HCT116 (cell line): ENCODE results near the gene SH3BP5L. TPM values are rescaled to one million over a fixed set of nuclear protein-coding genes. Genes with fewer than 3 reads are reported as not detected.
"Not testable (repeated sequence)": the region's sequence is repeated elsewhere in the genome, so short reads cannot be mapped to it uniquely, and the experiment has no call there.

Experiments used
- ATAC-seq: fragments of 200-7000 bp; cut with Tn5 transposase; 2 replicates; pipeline ENCODE4 v1.9.1; 2020; ENCODE audit warnings: mild to moderate bottlenecking, moderate library complexity
- BruUV-seq: library from RNA; stranded (reverse); fragments of 400-500 nt; replicated peaks from 2 replicates; lab custom pipeline; 2021; lab: Mats Ljungman, UMichigan
- CTCF ChIA-PET: fragments of 300-600 bp; sonication (Branson Sonifier 250); formaldehyde crosslinking; loops from one replicate; lab custom pipeline; 2021; ENCODE audit warnings: antibody characterized with exemption; lab: Charles Lee
- POLR2A ChIA-PET: fragments of 300-600, 350-600 bp; sonication (Branson Sonifier 250); formaldehyde crosslinking; loops from one replicate; lab custom pipeline; 2021; ENCODE audit warnings: antibody characterized with exemption; lab: Charles Lee
- RAD21 ChIA-PET, 2 experiments: fragments of 300-600 bp; sonication (Branson Sonifier 250); formaldehyde crosslinking; loops; one replicate each; lab custom pipeline; 2023; ENCODE audit warnings: low total read pairs in 2 of 2; ENCODE audit not compliant: uncharacterized antibody in 2 of 2, unreplicated experiment in 2 of 2, low non-redundant PET in 1 of 2; lab: Charles Lee
- DNase-seq: peaks from one replicate; pipeline ENCODE4 v3.0.0-alpha.2; 2010; ENCODE audit warnings: low read depth, low spot score
- H2AFZ ChIP-seq: fragments of 200-600 bp; shearing (Covaris generic), sonication (generic); 2 replicates; pipeline ENCODE4 v1.6.1; 2017; ENCODE audit warnings: low read depth, mixed run types, mixed read lengths, antibody characterized with exemption, low read length; ENCODE audit not compliant: poor library complexity, severe bottlenecking
- H3K27ac ChIP-seq: 2 replicates; pipeline ENCODE4 v1.5.1; 2012; ENCODE audit warnings: low read depth, low read length
- H3K27me3 ChIP-seq: fragments of 200-600 bp; sonication (generic); 2 replicates; pipeline ENCODE4 v1.6.1; 2016; ENCODE audit warnings: mixed run types, low read length, mixed read lengths; ENCODE audit not compliant: insufficient read depth
- H3K36me3 ChIP-seq, 2 experiments: fragments of 200-500 bp in 1 of 2; fragments of 200-600 bp in 1 of 2; sonication (Bioruptor generic) in 1 of 2; sonication (generic) in 1 of 2; 2 replicates each; pipeline versions ENCODE4 v1.5.1 to v1.6.1; 2014 to 2016; ENCODE audit warnings: low read length in 2 of 2, inconsistent platforms in 1 of 2, mixed read lengths in 1 of 2, mixed run types in 1 of 2; ENCODE audit not compliant: insufficient read depth in 2 of 2, control insufficient read depth in 1 of 2
- H3K4me1 ChIP-seq, 2 experiments: fragments of 200-600 bp in 1 of 2; sonication (generic) in 1 of 2; 2 replicates each; pipeline versions ENCODE4 v1.5.1 to v1.6.1; 2012 to 2017; ENCODE audit warnings: low read length in 2 of 2, inconsistent platforms in 1 of 2, mild to moderate bottlenecking in 1 of 2, mixed read lengths in 1 of 2, mixed run types in 1 of 2, moderate library complexity in 1 of 2; ENCODE audit not compliant: insufficient read depth in 2 of 2, control insufficient read depth in 1 of 2
- H3K4me2 ChIP-seq: fragments of 200-600 bp; sonication (generic); 2 replicates; pipeline ENCODE4 v1.6.1; 2017; ENCODE audit warnings: mixed run types, low read length, mixed read lengths
- H3K4me3 ChIP-seq, 2 experiments: fragments of 200-600 bp in 1 of 2; sonication (generic) in 1 of 2; replicated peaks in 1 of 2; 2 replicates each; pipeline ENCODE4 v1.5.1; 2011 to 2016; ENCODE audit warnings: low read length in 2 of 2, control low read depth in 1 of 2, low read depth in 1 of 2, mild to moderate bottlenecking in 1 of 2, mixed read lengths in 1 of 2, mixed run types in 1 of 2
- H3K79me2 ChIP-seq: fragments of 200-600 bp; sonication (generic); 2 replicates; pipeline ENCODE4 v1.6.1; 2017; ENCODE audit warnings: mild to moderate bottlenecking, mixed run types, low read length, moderate library complexity, mixed read lengths; ENCODE audit not compliant: insufficient read depth
- H3K9ac ChIP-seq: fragments of 200-600 bp; sonication (generic); 2 replicates; pipeline ENCODE4 v1.6.1; 2016; ENCODE audit warnings: low read length, mixed read lengths
- H3K9me2 ChIP-seq: fragments of 200-600 bp; sonication (generic), shearing (Covaris generic); 2 replicates; pipeline ENCODE4 v1.6.1; 2017; ENCODE audit warnings: mixed run types, mild to moderate bottlenecking, moderate library complexity; ENCODE audit not compliant: insufficient read depth
- H3K9me3 ChIP-seq, 2 experiments: fragments of 200-500 bp in 1 of 2; fragments of 200-600 bp in 1 of 2; sonication (Bioruptor generic) in 1 of 2; sonication (generic) in 1 of 2; 2 replicates each; pipeline ENCODE4 v1.6.1; 2014 to 2017; ENCODE audit warnings: low read length in 2 of 2, mixed read lengths in 2 of 2, inconsistent platforms in 1 of 2, low read depth in 1 of 2, mild to moderate bottlenecking in 1 of 2, mixed run types in 1 of 2, moderate library complexity in 1 of 2; ENCODE audit not compliant: control insufficient read depth in 1 of 2, insufficient read depth in 1 of 2
- H4K20me1 ChIP-seq: fragments of 200-600 bp; sonication (generic), shearing (Covaris generic); 2 replicates; pipeline ENCODE4 v1.6.1; 2017; ENCODE audit warnings: mixed run types, mild to moderate bottlenecking, moderate library complexity; ENCODE audit not compliant: insufficient read depth
- CBX3 ChIP-seq: IDR thresholded peaks from 2 replicates; pipeline ENCODE4 v1.6.1; 2012; ENCODE audit warnings: low read depth
- EGR1 ChIP-seq: IDR thresholded peaks from 2 replicates; pipeline ENCODE4 v1.6.1; 2012; ENCODE audit warnings: low read depth
- ELF1 ChIP-seq: IDR thresholded peaks from 2 replicates; pipeline ENCODE4 v1.6.1; 2012; ENCODE audit warnings: low read depth, borderline replicate concordance
- SIN3A ChIP-seq: IDR thresholded peaks from 2 replicates; pipeline ENCODE4 v1.6.1; 2012; ENCODE audit warnings: low read depth
- SP1 ChIP-seq: IDR thresholded peaks from 2 replicates; pipeline ENCODE4 v1.6.1; 2012; ENCODE audit warnings: low read depth
- TCF7L2 ChIP-seq: IDR thresholded peaks from 2 replicates; pipeline ENCODE4 v1.7.0; 2011; ENCODE audit warnings: borderline replicate concordance, inconsistent platforms; ENCODE audit not compliant: insufficient read depth, insufficient read length; ENCODE audit errors: extremely low read depth
- YY1 ChIP-seq: IDR thresholded peaks from 2 replicates; pipeline ENCODE4 v1.6.1; 2011; ENCODE audit warnings: low read length, low read depth, moderate library complexity, mild to moderate bottlenecking; ENCODE audit not compliant: insufficient replicate concordance; ENCODE audit errors: extremely low read depth
- ZBTB33 ChIP-seq: IDR thresholded peaks from 2 replicates; pipeline ENCODE4 v1.6.1; 2011; ENCODE audit warnings: mild to moderate bottlenecking, low read length, moderate library complexity; ENCODE audit not compliant: insufficient replicate concordance; ENCODE audit errors: extremely low read depth
- ZFX ChIP-seq: fragments of 450-650 bp; IDR thresholded peaks from 2 replicates; pipeline ENCODE4 v1.6.1; 2017
- intact Hi-C: fragments of 100-400 bp; cut with micrococcal nuclease; formaldehyde crosslinking; loops from 2 replicates; pipeline ENCODE4 v1.10.0; 2022
- total RNA-seq: library from RNA; stranded (reverse); gene quantifications from one replicate; pipeline ENCODE4 v1.2.1, GENCODE V29; 2021; ENCODE audit not compliant: unreplicated experiment

SH3BP5L gene
- total RNA-seq, 1 experiment from 2014 or later: 22.3 TPM

GRCh38 chr1:248831842-248832241 lies 6.1 kb upstream of the SH3BP5L start:
- Histone ChIP-seq H3K4me2 (no peak overlapping the region), H2AFZ (no peak overlapping the region), H3K4me3 (no peak overlapping the region), H3K36me3 (no peaks in the 10 kb centered on the region), H3K9me3 (no peaks in the 10 kb centered on the region), H4K20me1 (no peaks in the 10 kb centered on the region), H3K9ac (no peak overlapping the region), H3K27ac (no peak overlapping the region), H3K79me2 (no peaks in the 10 kb centered on the region), H3K27me3 (no peaks in the 10 kb centered on the region), H3K9me2 (no peaks in the 10 kb centered on the region), H3K4me1 (peaks cover 10 to 14% of the 10 kb centered on the region in 2 experiments)
- DNase-seq: no peak
- intact Hi-C loops: no loop called here
- ATAC-seq: no peak
- TF ChIP-seq YY1 (no peak), TCF7L2 (no peak), CBX3 (no peak), SP1 (no peak), EGR1 (no peak), ZFX (no peak), ELF1 (no peak), ZBTB33 (no peak), SIN3A (no peak)
- BruUV-seq: no TSS peak
- CTCF ChIA-PET: no interaction called here
- POLR2A ChIA-PET: interaction anchor here (0.9 kb wide), 1 partner anchor 27 kb away, joined by 4 read pairs; the partner anchor contains the start of gene ZNF692
- RAD21 ChIA-PET: no interaction called here

- RAD21 ChIA-PET, CTCF ChIA-PET, BruUV-seq, H3K9me3 ChIP-seq, H3K79me2 ChIP-seq, H4K20me1 ChIP-seq, H3K27me3 ChIP-seq, H3K4me2 ChIP-seq, H2AFZ ChIP-seq, H3K9ac ChIP-seq, H3K27ac ChIP-seq, DNase-seq, H3K9me2 ChIP-seq, intact Hi-C loops, H3K4me3 ChIP-seq, POLR2A ChIA-PET, H3K36me3 ChIP-seq, ATAC-seq: not testable (repeated sequence)
- H3K4me1 ChIP-seq: peaks cover 11 to 21% of the 10 kb centered on the region in 2 experiments
These were observed 5.0 kb upstream of the SH3BP5L start for GRCh38 chr1:248830718-248831017.
